MM.1S (cell line): ENCODE measurements around the gene RSPH1.

ENCODE experiments used
- DNase-seq: peaks from one replicate; pipeline ENCODE4 v3.0.0-alpha.2; 2015
- H2AFZ ChIP-seq: fragments of 300-600 bp; sonication (generic); 2 replicates; pipeline ENCODE4 v1.6.0; 2016; ENCODE audit warnings: antibody characterized with exemption, low read length
- H3F3A ChIP-seq: fragments of 300-600 bp; sonication (generic); 2 replicates; pipeline ENCODE4 v1.6.1; 2016; ENCODE audit warnings: mild to moderate bottlenecking, antibody characterized with exemption, low read length, moderate library complexity, mixed read lengths; ENCODE audit not compliant: insufficient read depth
- H3K27ac ChIP-seq: fragments of 300-600 bp; sonication (generic); 2 replicates; pipeline ENCODE4 v1.5.1; 2016; ENCODE audit warnings: mild to moderate bottlenecking, low read length
- H3K27me3 ChIP-seq: fragments of 300-600 bp; sonication (generic); replicated peaks from 2 replicates; pipeline ENCODE4 v1.6.0; 2016; ENCODE audit warnings: low read length; ENCODE audit not compliant: insufficient read depth
- H3K36me3 ChIP-seq: fragments of 300-600 bp; sonication (generic); replicated peaks from 2 replicates; pipeline ENCODE4 v1.6.1; 2016; ENCODE audit warnings: mild to moderate bottlenecking, low read length, mixed read lengths; ENCODE audit not compliant: insufficient read depth
- H3K4me1 ChIP-seq: fragments of 300-600 bp; sonication (generic); 2 replicates; pipeline ENCODE4 v1.6.1; 2016; ENCODE audit warnings: low read length, mixed read lengths
- H3K4me2 ChIP-seq: fragments of 300-600 bp; sonication (generic); 2 replicates; pipeline ENCODE4 v1.6.0; 2016; ENCODE audit warnings: low read depth, low read length
- H3K4me3 ChIP-seq: fragments of 300-600 bp; sonication (generic); 2 replicates; pipeline ENCODE4 v1.5.1; 2016; ENCODE audit warnings: low read length, mixed read lengths
- H3K79me2 ChIP-seq: fragments of 300-600 bp; sonication (generic); 2 replicates; pipeline ENCODE4 v1.6.1; 2016; ENCODE audit warnings: mixed run types, low read length, mixed read lengths
- H3K9ac ChIP-seq: fragments of 300-600 bp; sonication (generic); 2 replicates; pipeline ENCODE4 v1.6.1; 2016; ENCODE audit warnings: low read length, mixed read lengths
- H3K9me2 ChIP-seq: fragments of 300-600 bp; sonication (generic); replicated peaks from 2 replicates; pipeline ENCODE4 v1.6.1; 2016; ENCODE audit warnings: mild to moderate bottlenecking, low read length, mixed read lengths; ENCODE audit not compliant: insufficient read depth
- H3K9me3 ChIP-seq: fragments of 300-600 bp; sonication (generic); replicated peaks from 2 replicates; pipeline ENCODE4 v1.6.1; 2016; ENCODE audit warnings: mild to moderate bottlenecking, low read length, mixed read lengths; ENCODE audit not compliant: insufficient read depth
- H4K20me1 ChIP-seq: fragments of 300-600 bp; sonication (generic); 2 replicates; pipeline ENCODE4 v1.6.1; 2016; ENCODE audit warnings: mild to moderate bottlenecking, low read length, moderate library complexity, mixed read lengths; ENCODE audit not compliant: insufficient read depth
- CTCF ChIP-seq: fragments of 300-600 bp; sonication (generic); IDR thresholded peaks from 2 replicates; pipeline ENCODE4 v1.5.1; 2016; ENCODE audit warnings: antibody characterized with exemption, low read length, mixed read lengths
- EZH2 ChIP-seq: fragments of 300-600 bp; sonication (generic); optimal IDR thresholded peaks from 2 replicates; pipeline ENCODE3; 2017; ENCODE audit warnings: low read depth, mild to moderate bottlenecking, antibody characterized with exemption, low read length, mixed read lengths
- EZH2phosphoT487 ChIP-seq: fragments of 300-600 bp; sonication (generic); IDR thresholded peaks from 2 replicates; pipeline ENCODE4 v1.6.1; 2018; ENCODE audit warnings: antibody characterized with exemption, low read length

Gene RSPH1

GRCh38 chr21:42539931-42540343, 43.9 kb upstream of the RSPH1 start:
- H2AFZ ChIP-seq = no peak overlapping the region
- H3K27ac ChIP-seq = no peak overlapping the region
- no peaks in the 10 kb centered on the region for H3K36me3 ChIP-seq
- no peaks in the 10 kb centered on the region for H3K4me1 ChIP-seq
- H3K27me3 ChIP-seq = peaks cover 58% of the 10 kb centered on the region
- peak; percentile 42 for TF ChIP-seq CTCF
- no peak for TF ChIP-seq EZH2phosphoT487
- no peak for TF ChIP-seq EZH2
- no peaks in the 10 kb centered on the region for H3F3A ChIP-seq
- no peaks in the 10 kb centered on the region for H4K20me1 ChIP-seq
- H3K9me2 ChIP-seq = no peaks in the 10 kb centered on the region
- H3K4me3 ChIP-seq = no peak overlapping the region
- no peak overlapping the region for H3K9ac ChIP-seq
- H3K4me2 ChIP-seq = no peak overlapping the region
- H3K9me3 ChIP-seq = no peaks in the 10 kb centered on the region
- no peak for DNase-seq
- no peaks in the 10 kb centered on the region for H3K79me2 ChIP-seq

GRCh38 chr21:42539342-42539741, 43.3 kb upstream of the RSPH1 start:
- Histone ChIP-seq H3K79me2 (no peaks in the 10 kb centered on the region), H3K4me3 (no peak overlapping the region), H3K9me3 (no peaks in the 10 kb centered on the region), H4K20me1 (no peaks in the 10 kb centered on the region), H3K9me2 (no peaks in the 10 kb centered on the region), H3K36me3 (no peaks in the 10 kb centered on the region), H2AFZ (no peak overlapping the region), H3K27ac (no peak overlapping the region), H3K9ac (no peak overlapping the region), H3K4me1 (no peaks in the 10 kb centered on the region), H3K27me3 (peaks cover 64% of the 10 kb centered on the region), H3F3A (no peaks in the 10 kb centered on the region), H3K4me2 (no peak overlapping the region)
- no peak for DNase-seq
- TF ChIP-seq EZH2 (no peak), CTCF (no peak), EZH2phosphoT487 (no peak)

- Histone ChIP-seq H3K4me1 (no peaks in the 10 kb centered on the region), H3F3A (no peaks in the 10 kb centered on the region)
These were observed 42.7 kb upstream of the RSPH1 start for GRCh38 chr21:42538479-42539275.

More at GRCh38 chr21:42538479-42539275, 42.7 kb upstream of the RSPH1 start:
- DNase-seq = no peak
- H3K4me3 ChIP-seq = no peak overlapping the region
- no peak for TF ChIP-seq EZH2
- no peak for TF ChIP-seq EZH2phosphoT487
- TF ChIP-seq CTCF = no peak
- H3K36me3 ChIP-seq = no peaks in the 10 kb centered on the region
- H3K9me3 ChIP-seq = no peaks in the 10 kb centered on the region
- no peak overlapping the region for H3K27ac ChIP-seq
- no peaks in the 10 kb centered on the region for H4K20me1 ChIP-seq
- peaks cover 71% of the 10 kb centered on the region for H3K27me3 ChIP-seq
- no peak overlapping the region for H3K9ac ChIP-seq
- no peak overlapping the region for H3K4me2 ChIP-seq
- no peaks in the 10 kb centered on the region for H3K79me2 ChIP-seq
- H3K9me2 ChIP-seq = no peaks in the 10 kb centered on the region
- H2AFZ ChIP-seq = no peak overlapping the region
